ENCODE measurements around the gene THAP4. TPM values are rescaled to one million over a fixed set of nuclear protein-coding genes. Genes with fewer than 3 reads are reported as not detected.
A peak's percentile ranks its signal among the peaks of the same experiment; 100 is the strongest.
"Not testable (repeated sequence)": the region's sequence is repeated elsewhere in the genome, so short reads cannot be mapped to it uniquely, and the experiment has no call there.

Gene THAP4
- total RNA-seq, 1 experiment from 2014 or later, result 22.2 TPM

GRCh38 chr2:241586564-241587264 is 50.2 kb downstream of the THAP4 start:
- no peak for DNase-seq (ENCODE audit: low read depth)

DNA sequence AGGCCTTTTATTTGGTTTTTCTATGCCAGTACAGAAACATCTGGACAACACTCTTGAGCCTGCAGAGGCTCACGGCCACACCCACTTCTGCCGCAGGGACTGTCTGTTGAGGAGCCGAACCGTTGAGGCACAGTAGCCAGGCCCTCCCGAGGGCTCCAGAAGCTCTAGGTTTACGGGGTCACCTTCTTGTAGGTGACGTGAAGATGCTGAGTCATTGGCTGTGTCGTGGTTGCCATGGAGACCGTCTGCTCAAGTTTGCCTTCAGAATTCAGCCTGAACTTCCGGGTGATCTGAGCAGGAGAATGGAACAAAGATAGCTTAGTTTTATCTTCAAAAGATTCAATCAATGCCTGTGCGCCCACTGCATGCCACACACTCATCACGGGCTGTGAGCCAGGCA is 52.5 kb downstream of the THAP4 start:
- DNase-seq (ENCODE audit: low read depth), result peak; percentile 51

DNA sequence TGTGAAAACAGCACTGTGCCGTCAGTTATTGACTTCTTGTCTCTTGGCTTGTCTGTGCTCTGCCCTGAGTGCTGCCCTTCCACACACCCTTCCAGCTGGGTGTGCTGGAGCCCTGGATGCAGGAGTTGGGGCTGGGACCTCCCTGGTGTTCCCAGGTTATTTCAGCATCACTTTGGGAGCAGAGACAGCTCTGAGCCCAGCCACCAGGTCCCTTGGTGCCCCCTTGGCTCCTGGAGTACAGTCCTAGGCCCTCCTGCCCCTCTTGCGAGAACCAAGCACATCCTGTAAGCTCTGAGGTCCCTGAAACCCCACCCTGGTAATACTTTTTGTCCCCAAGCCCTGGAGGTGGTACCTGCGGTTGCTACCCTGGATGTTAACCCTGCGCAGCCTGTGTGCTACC is 54.2 kb downstream of the THAP4 start:
- DNase-seq (ENCODE audit: low read depth), result no peak

GRCh38 chr2:241582328-241582727 is 54.6 kb downstream of the THAP4 start:
- no peak for DNase-seq (ENCODE audit: low read depth)

GRCh38 chr2:241579281-241579680 is 57.7 kb downstream of the THAP4 start:
- DNase-seq (ENCODE audit: low read depth), result no peak

- no peak for DNase-seq (ENCODE audit: low read depth)
Measured at GRCh38 chr2:241577413-241578122, 59.4 kb downstream of the THAP4 start.

- DNase-seq (ENCODE audit: low read depth), result no peak
Measured at GRCh38 chr2:241576293-241576654, 60.7 kb downstream of the THAP4 start.

GRCh38 chr2:241575624-241576292 is 61.2 kb downstream of the THAP4 start:
- DNase-seq (ENCODE audit: low read depth), result no peak

GRCh38 chr2:241574911-241575623 is 61.9 kb downstream of the THAP4 start:
- DNase-seq (ENCODE audit: low read depth), result no peak

DNA sequence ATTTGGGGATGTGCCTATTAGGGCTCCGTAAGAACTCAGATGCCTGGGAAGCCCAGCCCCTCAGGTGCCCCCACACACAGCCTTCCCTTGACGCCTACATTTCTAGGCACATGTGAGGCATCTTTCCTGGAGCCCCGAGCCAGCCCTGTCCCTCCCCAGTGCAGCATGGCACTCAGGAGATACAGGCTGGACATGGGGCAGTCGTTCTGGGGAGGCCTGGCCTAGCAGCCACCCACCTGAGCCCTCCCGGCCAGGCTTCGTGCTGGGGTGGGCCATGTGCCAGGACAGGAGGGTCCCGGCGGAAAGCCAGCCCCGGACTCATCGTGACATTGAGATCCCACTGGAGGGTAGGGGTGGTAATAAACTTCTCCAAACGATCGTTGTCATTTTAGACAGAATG is 63.2 kb downstream of the THAP4 start:
- no peak for DNase-seq (ENCODE audit: low read depth)

GRCh38 chr2:241572915-241573651 is 63.9 kb downstream of the THAP4 start:
- DNase-seq (ENCODE audit: low read depth), result not testable (repeated sequence)

DNA sequence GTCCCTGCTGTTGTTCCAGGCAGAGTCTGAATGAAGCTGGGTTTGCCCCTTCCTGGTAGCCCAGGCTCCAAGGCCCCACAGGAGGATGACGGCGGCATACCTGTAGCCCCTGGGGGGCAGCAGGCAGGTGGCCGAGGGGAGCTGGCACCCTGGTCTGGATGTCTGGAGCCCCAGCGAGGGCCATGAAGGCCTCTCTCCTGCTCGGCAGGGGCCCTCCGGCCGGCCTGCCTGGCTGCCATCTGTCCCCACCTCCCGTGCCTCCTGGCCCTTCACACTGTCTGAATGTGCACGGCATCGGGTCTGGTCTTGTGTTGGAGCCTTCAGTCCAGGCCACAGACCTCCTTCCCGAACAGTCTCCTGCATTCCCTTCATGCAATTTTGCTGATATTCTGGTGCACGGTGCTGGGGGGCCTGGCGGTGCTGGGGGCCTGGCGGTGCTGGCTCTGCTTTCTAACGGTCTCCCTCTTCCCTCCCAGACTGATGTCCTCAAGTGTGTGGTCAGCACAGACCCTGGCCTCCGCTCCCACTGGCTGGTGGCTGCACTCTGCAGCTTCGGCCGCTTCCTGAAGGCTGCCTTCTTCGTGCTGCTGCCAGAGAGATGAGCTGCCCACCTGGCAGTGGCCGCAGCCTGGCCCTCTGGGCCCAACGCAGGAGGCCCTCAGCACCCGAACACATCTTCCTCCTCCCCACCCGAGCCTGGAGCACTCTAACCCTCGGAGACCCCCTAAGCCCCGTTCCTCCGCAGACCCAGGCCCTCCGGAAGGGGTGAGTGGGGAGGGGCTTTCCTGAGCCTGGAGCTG is 64.9 kb downstream of the THAP4 start:
- no peak for DNase-seq (ENCODE audit: low read depth)

DNA sequence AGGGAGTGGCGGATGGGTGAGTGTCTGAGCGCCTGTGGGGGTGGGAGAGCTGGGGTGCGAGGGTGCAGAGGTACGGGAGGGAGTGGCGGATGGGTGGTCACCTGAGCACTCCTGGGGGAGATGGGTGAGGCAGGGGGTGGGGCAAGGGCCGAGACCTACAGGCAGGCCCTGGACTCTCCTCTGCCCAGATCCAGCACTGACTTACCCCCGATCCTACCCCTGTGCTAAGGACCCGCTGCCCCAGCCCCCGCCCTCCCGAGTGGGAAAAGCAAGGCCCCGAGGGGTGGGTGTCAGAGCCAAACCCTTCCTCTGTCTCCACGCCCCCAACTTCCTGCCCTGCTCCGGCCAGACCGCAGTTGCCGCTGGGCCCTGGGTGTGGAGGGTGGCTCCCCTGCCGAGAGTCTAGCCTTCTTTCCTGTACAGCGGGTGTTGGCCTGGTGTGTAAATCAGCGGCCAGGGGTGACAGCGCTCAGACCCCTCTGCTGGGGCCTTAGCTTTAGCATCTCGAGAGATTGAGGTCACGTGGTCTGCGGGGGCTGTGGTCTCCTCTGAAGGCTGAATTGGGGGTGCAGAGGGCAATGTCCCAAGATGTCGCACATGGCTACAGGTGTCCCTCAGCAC is 65.9 kb downstream of the THAP4 start:
- DNase-seq (ENCODE audit: low read depth), result no peak

GRCh38 chr2:241569831-241570281 is 67.1 kb downstream of the THAP4 start:
- DNase-seq (ENCODE audit: low read depth), result no peak

- no peak for DNase-seq (ENCODE audit: low read depth)
Measured at GRCh38 chr2:241568726-241569125, 68.2 kb downstream of the THAP4 start.

DNA sequence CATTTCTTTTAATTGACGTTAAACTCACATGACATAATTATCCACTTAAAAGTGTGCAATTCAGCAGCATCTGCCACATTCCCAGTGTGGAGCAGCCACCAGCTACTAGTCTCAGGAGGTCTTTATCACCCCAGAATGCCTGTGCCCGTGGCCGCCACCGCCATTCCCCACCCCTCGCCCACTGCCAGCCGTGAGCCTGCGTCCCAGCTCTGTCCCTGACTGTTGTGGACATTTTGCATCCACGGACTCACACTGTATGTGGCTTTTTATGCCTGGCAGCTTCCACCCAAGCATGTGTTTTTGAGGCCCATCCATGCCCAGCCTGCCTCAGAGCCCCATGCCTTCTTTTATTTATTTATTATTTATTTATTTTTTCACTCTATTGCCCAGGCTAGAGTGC is 69.2 kb downstream of the THAP4 start:
- no peak for DNase-seq (ENCODE audit: low read depth)

DNA sequence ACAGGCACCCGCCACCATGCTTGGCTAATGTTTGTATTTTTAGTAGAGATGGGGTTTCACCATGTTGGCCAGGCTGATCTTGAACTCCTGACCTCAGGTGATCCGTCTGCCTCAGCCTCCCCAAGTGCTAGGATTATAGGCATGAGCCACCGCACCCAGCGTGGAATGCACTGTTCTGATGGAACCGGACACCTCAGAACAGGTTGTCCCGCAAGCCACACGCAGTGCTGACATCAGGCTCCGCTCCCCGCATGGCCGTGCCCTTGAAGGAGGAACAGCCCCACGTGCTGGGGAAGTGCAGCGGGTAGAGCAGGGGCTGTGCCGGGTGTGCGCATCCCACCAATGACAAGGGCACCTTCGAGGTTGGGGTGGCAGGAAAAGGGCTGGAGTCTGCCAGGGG is 69.7 kb downstream of the THAP4 start:
- DNase-seq (ENCODE audit: low read depth), result not testable (repeated sequence)

- no peak for DNase-seq (ENCODE audit: low read depth)
Measured at GRCh38 chr2:241566468-241566867, 70.5 kb downstream of the THAP4 start.

DNA sequence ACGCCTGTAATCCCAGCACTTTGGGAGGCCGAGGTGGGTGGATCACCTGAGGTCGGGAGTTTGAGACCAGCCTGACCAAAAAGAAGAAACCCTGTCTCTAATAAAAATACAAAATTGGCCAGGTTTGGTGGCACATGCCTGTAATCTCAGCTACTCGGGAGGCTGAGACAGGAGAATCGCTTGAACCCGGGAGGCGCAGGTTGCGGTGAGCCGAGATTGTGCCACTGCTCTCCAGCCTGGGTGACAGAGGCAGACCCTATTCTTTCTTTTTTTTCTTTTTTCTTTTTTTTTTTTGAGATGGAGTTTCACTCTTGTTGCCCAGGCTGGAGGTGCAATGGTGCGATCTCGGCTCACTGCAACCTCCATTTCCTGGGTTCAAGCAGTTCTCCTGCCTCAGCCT is 70.9 kb downstream of the THAP4 start:
- DNase-seq (ENCODE audit: low read depth), result not testable (repeated sequence)

DNA sequence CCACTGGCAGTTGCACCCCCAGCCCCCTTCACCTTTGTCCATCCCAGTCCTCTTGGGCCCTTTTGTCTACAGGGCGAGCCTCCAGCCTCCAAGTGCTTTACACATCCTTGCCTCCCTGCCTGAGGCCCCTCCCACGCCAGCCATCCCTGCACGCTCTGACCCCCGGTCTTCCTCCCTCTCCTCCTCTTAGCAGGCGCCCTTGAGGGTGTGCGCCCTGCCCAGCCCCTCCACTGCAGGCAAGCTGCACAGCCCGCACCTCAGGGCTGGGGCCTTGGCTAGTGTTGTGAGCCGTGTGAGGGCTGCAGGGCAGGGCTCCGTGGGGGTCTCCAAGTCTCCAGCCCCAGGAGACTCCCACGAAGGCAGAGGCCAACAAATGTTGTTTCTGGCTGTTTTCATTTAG is 71.5 kb downstream of the THAP4 start:
- DNase-seq (ENCODE audit: low read depth), result no peak

Measured in M059J (cell line).